ENCODE data around the gene NGRN.

The NGRN gene

GRCh38 chr15:90234096-90234988 lies 31.1 kb upstream of the NGRN start, which contains the start of gene GDPGP1:
Gene GDPGP1, plus strand, starts transcription at chr15:90234209. Its CDS starts 6,700 bp downstream, at chr15:90240909.
- H3K4me3 ChIP-seq (ENCODE audit: control insufficient read depth, low read depth, low read length) = peak within 1 kb of the TSS; percentile 90
- TF ChIP-seq CTCF (IDR thresholded peaks at IDR 0.05; ENCODE audit: control insufficient read depth, insufficient read depth, low read depth, low read length, missing control alignments) = no peak
- DNase-seq (ENCODE audit: low read depth) = no peak

GRCh38 chr15:90239371-90239770 lies 26.1 kb upstream of the NGRN start:
- no peak for DNase-seq (ENCODE audit: low read depth)
- TF ChIP-seq CTCF (IDR thresholded peaks at IDR 0.05; ENCODE audit: control insufficient read depth, insufficient read depth, low read depth, low read length, missing control alignments) = no peak
- no peak overlapping the region for H3K4me3 ChIP-seq (ENCODE audit: control insufficient read depth, low read depth, low read length)

GRCh38 chr15:90240856-90241255 lies 24.6 kb upstream of the NGRN start:
- no peak for DNase-seq (ENCODE audit: low read depth)
- H3K4me3 ChIP-seq (ENCODE audit: control insufficient read depth, low read depth, low read length) = no peak overlapping the region
- no peak for TF ChIP-seq CTCF (IDR thresholded peaks at IDR 0.05; ENCODE audit: control insufficient read depth, insufficient read depth, low read depth, low read length, missing control alignments)

GRCh38 chr15:90241343-90242192 lies 23.9 kb upstream of the NGRN start:
- TF ChIP-seq CTCF (IDR thresholded peaks at IDR 0.05; ENCODE audit: control insufficient read depth, insufficient read depth, low read depth, low read length, missing control alignments) = no peak
- no peak for DNase-seq (ENCODE audit: low read depth)
- H3K4me3 ChIP-seq (ENCODE audit: control insufficient read depth, low read depth, low read length) = no peak overlapping the region

- no peak overlapping the region for H3K4me3 ChIP-seq (ENCODE audit: control insufficient read depth, low read depth, low read length)
- no peak for TF ChIP-seq CTCF (IDR thresholded peaks at IDR 0.05; ENCODE audit: control insufficient read depth, insufficient read depth, low read depth, low read length, missing control alignments)
Measured at GRCh38 chr15:90243943-90244639, 21.4 kb upstream of the NGRN start.

GRCh38 chr15:90248789-90249202 lies 16.7 kb upstream of the NGRN start:
- H3K4me3 ChIP-seq (ENCODE audit: control insufficient read depth, low read depth, low read length) = no peak overlapping the region
- DNase-seq (ENCODE audit: low read depth) = no peak
- no peak for TF ChIP-seq CTCF (IDR thresholded peaks at IDR 0.05; ENCODE audit: control insufficient read depth, insufficient read depth, low read depth, low read length, missing control alignments)

More at GRCh38 chr15:90243943-90244639, 21.4 kb upstream of the NGRN start:
- no peak for DNase-seq (ENCODE audit: low read depth)

Measured in AG09309 (cell line).